HepG2 (cell line): ENCODE measurements around the gene PRDX5. TPM values are rescaled to one million over a fixed set of nuclear protein-coding genes. Genes with fewer than 3 reads are reported as not detected.

ENCODE experiments used
- ATAC-seq: fragments of 200-7000 bp; cut with Tn5 transposase; 3 replicates; pipeline ENCODE4 v1.9.1; 2020; ENCODE audit warnings: mild to moderate bottlenecking, moderate library complexity
- BruUV-seq: library from RNA; stranded (reverse); fragments of 400-500 nt; replicated peaks from 2 replicates; lab custom pipeline; 2021; lab: Mats Ljungman, UMichigan
- CTCF ChIA-PET: fragments of 300-600 bp; formaldehyde crosslinking; extraction: SDS; loops from one replicate; lab custom pipeline; 2021; ENCODE audit warnings: low total read pairs, inconsistent platforms, low intra/inter-chr PET ratio; lab: Yijun Ruan, JAX
- POLR2A ChIA-PET: fragments of 350-600 bp; sonication (Branson Sonifier 250); formaldehyde crosslinking; loops from one replicate; lab custom pipeline; 2020; ENCODE audit warnings: antibody characterized with exemption, inconsistent platforms; lab: Yijun Ruan, JAX
- DNase-seq: peaks from one replicate; pipeline ENCODE4 v3.0.0-alpha.2; 2015; ENCODE audit warnings: low spot score
- FAIRE-seq: peaks from 3 replicates; lab custom pipeline; 2011; peaks lifted over from hg19 to GRCh38; lab: Jason Lieb, UNC
- H2AFZ ChIP-seq: one replicate; pipeline ENCODE4 v1.6.1; 2011; ENCODE audit warnings: low read length, inconsistent platforms
- H3K27ac ChIP-seq: fragments of 300-600 bp; 3 replicates; pipeline ENCODE4 v1.8.0; 2011; ENCODE audit warnings: mixed run types, mild to moderate bottlenecking, mixed read lengths, low read length, inconsistent platforms; ENCODE audit not compliant: insufficient read depth; ENCODE audit errors: extremely low read length
- H3K27me3 ChIP-seq, 2 experiments: fragments of 200-600 bp in 1 of 2; 2 replicates in 1 of 2; 3 replicates in 1 of 2; pipeline versions ENCODE4 v1.6.0 to v1.8.0; 2011; ENCODE audit warnings: low read length in 2 of 2, mild to moderate bottlenecking in 2 of 2, moderate library complexity in 2 of 2, inconsistent platforms in 1 of 2; ENCODE audit not compliant: insufficient read depth in 2 of 2, control insufficient read depth in 1 of 2
- H3K36me3 ChIP-seq, 2 experiments: fragments of 200-600 bp in 1 of 2; replicated peaks in 1 of 2; 2 replicates in 1 of 2; 3 replicates in 1 of 2; pipeline versions ENCODE4 v1.5.1 to v1.8.0; 2011; ENCODE audit warnings: low read length in 2 of 2, inconsistent platforms in 1 of 2; ENCODE audit not compliant: insufficient read depth in 2 of 2, control insufficient read depth in 1 of 2
- H3K4me1 ChIP-seq: 2 replicates; pipeline ENCODE4 v1.5.1; 2012; ENCODE audit warnings: low read length, inconsistent platforms; ENCODE audit not compliant: insufficient read depth
- H3K4me2 ChIP-seq: 2 replicates; pipeline ENCODE4 v1.6.0; 2011; ENCODE audit warnings: low read depth, low read length, inconsistent platforms
- H3K4me3 ChIP-seq, 3 experiments: fragments of 200-600 bp in 1 of 3; sonication (generic), shearing (Covaris generic) in 1 of 3; replicated peaks in 1 of 3; 2 replicates each; pipeline ENCODE4 v1.5.1; 2011 to 2016; ENCODE audit warnings: low read length in 3 of 3, inconsistent platforms in 2 of 3, low read depth in 2 of 3, mild to moderate bottlenecking in 2 of 3, control low read depth in 1 of 3, mixed read lengths in 1 of 3; ENCODE audit not compliant: insufficient read depth in 1 of 3
- H3K79me2 ChIP-seq: one replicate; pipeline ENCODE4 v1.6.1; 2011; ENCODE audit warnings: low read length, inconsistent platforms; ENCODE audit not compliant: insufficient read depth
- H3K9ac ChIP-seq: 2 replicates; pipeline ENCODE4 v1.6.0; 2011; ENCODE audit warnings: mild to moderate bottlenecking, low read depth, low read length, inconsistent platforms; ENCODE audit not compliant: insufficient read depth
- H3K9me3 ChIP-seq: 2 replicates; pipeline ENCODE4 v1.5.1; 2012; ENCODE audit warnings: mild to moderate bottlenecking, low read length
- H4K20me1 ChIP-seq: 2 replicates; pipeline ENCODE4 v1.6.0; 2011; ENCODE audit warnings: inconsistent platforms, mild to moderate bottlenecking, low read length, moderate library complexity; ENCODE audit not compliant: insufficient read depth
- HOXA7 ChIP-seq: sonication (generic); formaldehyde crosslinking; IDR thresholded peaks from 2 replicates; pipeline ENCODE4 v1.8.1; 2022; ENCODE audit warnings: mild to moderate bottlenecking, missing genetic modification reagents, moderate library complexity
- MYC ChIP-seq: sonication (generic); formaldehyde crosslinking; IDR thresholded peaks from 2 replicates; pipeline ENCODE4 v1.9.0; 2021; ENCODE audit warnings: missing genetic modification reagents, borderline replicate concordance
- RBFOX2 ChIP-seq: fragments of 200-400 bp; formaldehyde crosslinking; IDR thresholded peaks from 2 replicates; pipeline ENCODE4 v1.6.1; 2017; ENCODE audit warnings: low read depth, mild to moderate bottlenecking, low read length
- SAFB2 ChIP-seq: sonication (generic); formaldehyde crosslinking; IDR thresholded peaks from 2 replicates; pipeline ENCODE4 v1.5.1; 2020; ENCODE audit warnings: missing genetic modification reagents, low read depth, mild to moderate bottlenecking, borderline replicate concordance
- ZFP36L1 ChIP-seq: sonication (generic); formaldehyde crosslinking; IDR thresholded peaks from 2 replicates; pipeline ENCODE4 v1.8.0; 2022; ENCODE audit warnings: mild to moderate bottlenecking, missing genetic modification reagents, moderate library complexity
- ZNF205 ChIP-seq: IDR thresholded peaks from 2 replicates; pipeline ENCODE4 v1.6.1; 2018; ENCODE audit warnings: missing biosample characterization, missing genetic modification reagents
- ZNF749 ChIP-seq: sonication (generic); formaldehyde crosslinking; IDR thresholded peaks from 2 replicates; pipeline ENCODE4 v1.8.0; 2022; ENCODE audit warnings: mild to moderate bottlenecking, missing genetic modification reagents, moderate library complexity, borderline replicate concordance
- WGBS: methylation state at CpG from one replicate; pipeline ENCODE4 v1.1.6; 2017; ENCODE audit warnings: low lambda C conversion rate; 5-methylcytosine and 5-hydroxymethylcytosine counted together
- in situ Hi-C: cut with HindIII; loops from 2 replicates; pipeline ENCODE4 v1.10.0; 2017; ENCODE audit warnings: low pct_unique_long_range_greater_than_20kb; ENCODE audit not compliant: extremely low pct_ligation_motif_present
- intact Hi-C: fragments of 100-400 bp; cut with micrococcal nuclease; formaldehyde crosslinking; loops from one replicate; pipeline ENCODE4 v1.10.0; 2022; ENCODE audit not compliant: unreplicated experiment
- polyA plus RNA-seq, 8 experiments: library from polyadenylated mRNA; depleted of rRNA in 3 of 8; stranded (reverse) in 7 of 8; unstranded in 1 of 8; fragments of >200 nt; fragmentation: Illumina TruSeq in 4 of 8; extraction: Trizol in 4 of 8; gene quantifications; 2 replicates each; pipeline versions ENCODE4 v1.2.1 to v1.2.3, GENCODE V29; 2011 to 2016; ENCODE audit warnings: low read depth in 4 of 8, missing spikeins in 1 of 8, mixed read lengths in 1 of 8; ENCODE audit not compliant: insufficient read depth in 1 of 8
- total RNA-seq, 5 experiments: library from RNA; depleted of rRNA; stranded (reverse); fragments of >200 nt; fragmentation: Illumina TruSeq; extraction: Trizol; gene quantifications; 2 replicates each; pipeline ENCODE4 v1.2.3, GENCODE V29; 2016; ENCODE audit warnings: low read depth in 1 of 5
- TF ChIP-seq, protein P1 (sequence below): sonication (generic); formaldehyde crosslinking; IDR thresholded peaks from 2 replicates; pipeline ENCODE4 v1.4.0; 2020; ENCODE audit warnings: missing genetic modification reagents

PRDX5 gene
- total and polyA plus RNA-seq, 2 of the 13 experiments (the other 11 are each of a cell fraction or from before 2014, with no cell fraction given): 215 to 311 TPM

DNA sequence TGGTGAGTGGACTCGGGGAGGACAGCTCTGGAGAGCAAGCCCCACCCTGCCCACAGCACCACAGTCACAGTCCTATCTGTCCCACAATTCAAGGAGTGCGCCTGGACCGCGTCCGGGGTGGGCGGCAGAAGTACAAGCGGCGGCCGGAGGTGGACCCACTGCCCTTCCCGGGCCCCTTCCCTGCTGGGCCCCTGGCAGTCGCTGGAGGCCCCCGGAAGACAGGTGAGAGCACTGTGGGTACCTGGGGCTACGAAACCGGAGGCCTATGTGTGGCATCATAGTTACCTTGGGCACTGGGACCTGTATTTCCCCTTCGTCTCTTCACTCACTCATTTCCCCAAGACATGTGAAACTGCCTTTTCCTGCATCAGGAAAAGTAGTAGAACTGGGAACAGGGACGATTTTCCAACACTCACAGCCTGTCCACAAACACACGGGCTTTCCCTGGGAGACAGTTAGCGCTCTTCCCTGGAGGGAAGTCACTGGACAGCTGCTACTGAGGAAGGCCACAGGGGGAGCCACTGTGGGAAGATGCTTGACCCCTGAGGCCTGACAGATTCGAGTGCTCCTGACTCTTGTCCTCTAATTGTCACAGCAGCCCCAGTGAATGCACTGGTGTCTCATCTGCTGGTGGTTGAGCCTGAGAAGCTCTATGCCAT lies 3.6 kb upstream of the PRDX5 start:
- FAIRE-seq: no peak
- in situ Hi-C loops: no loop called here
- H3K79me2 ChIP-seq: peaks cover 15% of the 10 kb centered on the region
- POLR2A ChIA-PET: interaction anchor here (4.5 kb wide), 1 partner anchor 8 kb away, joined by 103 read pairs; the partner anchor contains the start of gene ESRRA
- TF ChIP-seq ZFP36L1 (CRISPR knock-in tag): no peak
- peak; percentile 97 for TF ChIP-seq ZNF205 (CRISPR knock-in tag)
- TF ChIP-seq, protein P1, sequence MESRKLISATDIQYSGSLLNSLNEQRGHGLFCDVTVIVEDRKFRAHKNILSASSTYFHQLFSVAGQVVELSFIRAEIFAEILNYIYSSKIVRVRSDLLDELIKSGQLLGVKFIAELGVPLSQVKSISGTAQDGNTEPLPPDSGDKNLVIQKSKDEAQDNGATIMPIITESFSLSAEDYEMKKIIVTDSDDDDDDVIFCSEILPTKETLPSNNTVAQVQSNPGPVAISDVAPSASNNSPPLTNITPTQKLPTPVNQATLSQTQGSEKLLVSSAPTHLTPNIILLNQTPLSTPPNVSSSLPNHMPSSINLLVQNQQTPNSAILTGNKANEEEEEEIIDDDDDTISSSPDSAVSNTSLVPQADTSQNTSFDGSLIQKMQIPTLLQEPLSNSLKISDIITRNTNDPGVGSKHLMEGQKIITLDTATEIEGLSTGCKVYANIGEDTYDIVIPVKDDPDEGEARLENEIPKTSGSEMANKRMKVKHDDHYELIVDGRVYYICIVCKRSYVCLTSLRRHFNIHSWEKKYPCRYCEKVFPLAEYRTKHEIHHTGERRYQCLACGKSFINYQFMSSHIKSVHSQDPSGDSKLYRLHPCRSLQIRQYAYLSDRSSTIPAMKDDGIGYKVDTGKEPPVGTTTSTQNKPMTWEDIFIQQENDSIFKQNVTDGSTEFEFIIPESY (CRISPR knock-in tag): peak; percentile 73; the same call in 1 of the 2 replicates
- TF ChIP-seq ZNF749 (CRISPR knock-in tag): no peak
- no peak for TF ChIP-seq HOXA7
- TF ChIP-seq SAFB2 (CRISPR knock-in tag): no peak
- TF ChIP-seq MYC (CRISPR knock-in tag): peak; percentile 5; the same call in 1 of the 2 replicates
- TF ChIP-seq RBFOX2: 0 out of 2 replicates have a peak, but pooled peaks have one; percentile 38
- TF ChIP-seq, all 625 proteins: peak for 4
- Histone ChIP-seq H2AFZ (no peak overlapping the region), H3K27ac (no peak overlapping the region), H4K20me1 (no peaks in the 10 kb centered on the region), H3K36me3 (peaks cover 0 to 18% of the 10 kb centered on the region in 2 experiments; a peak in 2 of 5 replicates), H3K27me3 (no peaks in the 10 kb centered on the region; a peak in 1 of 5 replicates), H3K9me3 (no peaks in the 10 kb centered on the region), H3K4me3 (no peak overlapping the region), H3K4me1 (peaks cover 34% of the 10 kb centered on the region), H3K4me2 (no peak overlapping the region), H3K9ac (no peak overlapping the region)
- ATAC-seq (no peak), DNase-seq (no peak)
- 90% methylated on average over 11 of the region's 19 CpGs for WGBS
- BruUV-seq: no TSS peak
- intact Hi-C loops: no loop called here
- CTCF ChIA-PET: no interaction called here
